ELR (cell line): ENCODE measurements around the gene CHGA.

Experiments used
- DNase-seq: peaks from one replicate; pipeline ENCODE4 v3.0.0-alpha.2; 2015; ENCODE audit warnings: low read depth

CHGA gene

GRCh38 chr14:92961567-92961855 lies 38.6 kb downstream of the CHGA start:
- no peak for DNase-seq

GRCh38 chr14:92962031-92962830 lies 39.3 kb downstream of the CHGA start:
- DNase-seq: no peak

GRCh38 chr14:92962831-92963095 lies 39.8 kb downstream of the CHGA start:
- DNase-seq: no peak

GRCh38 chr14:92963301-92964123 lies 40.6 kb downstream of the CHGA start:
- DNase-seq: no peak

GRCh38 chr14:92964124-92965109 lies 41.5 kb downstream of the CHGA start:
- no peak for DNase-seq

- DNase-seq: no peak
Observed at GRCh38 chr14:92965281-92965680, 42.3 kb downstream of the CHGA start.

- DNase-seq: no peak
Observed at GRCh38 chr14:92967346-92967926, 44.5 kb downstream of the CHGA start.

- DNase-seq: no peak
Observed at GRCh38 chr14:92968291-92969020, 45.5 kb downstream of the CHGA start.

GRCh38 chr14:92969430-92969829 lies 46.5 kb downstream of the CHGA start:
- DNase-seq: no peak

- no peak for DNase-seq
Observed at GRCh38 chr14:92969871-92970270, 46.9 kb downstream of the CHGA start.

- DNase-seq: no peak
Observed at GRCh38 chr14:92970271-92970670, 47.3 kb downstream of the CHGA start.

- DNase-seq: no peak
Observed at GRCh38 chr14:92971601-92972180, 48.7 kb downstream of the CHGA start.

- peak; percentile 54 for DNase-seq
Observed at GRCh38 chr14:92973261-92973797, 50.4 kb downstream of the CHGA start.

GRCh38 chr14:92973798-92974372 lies 50.9 kb downstream of the CHGA start:
- no peak for DNase-seq

- DNase-seq: no peak
Observed at GRCh38 chr14:92974541-92975345, 51.8 kb downstream of the CHGA start.

GRCh38 chr14:92976268-92976667 lies 53.3 kb downstream of the CHGA start:
- DNase-seq: no peak

GRCh38 chr14:92978229-92979021 lies 55.5 kb downstream of the CHGA start:
- no peak for DNase-seq

- no peak for DNase-seq
Observed at GRCh38 chr14:92980866-92981265, 57.9 kb downstream of the CHGA start.

GRCh38 chr14:92981726-92982125 lies 58.8 kb downstream of the CHGA start:
- no peak for DNase-seq
